ACC112 (cell line): ENCODE data around the gene SDHAF2.

ENCODE experiments used
- H2AFZ ChIP-seq: fragments of 200-600 bp; sonication (generic); one replicate; pipeline ENCODE4 v1.6.0; 2017; ENCODE audit warnings: antibody characterized with exemption, low read length; ENCODE audit not compliant: unreplicated experiment
- H3K27ac ChIP-seq: fragments of 200-600 bp; sonication (generic); 2 replicates; pipeline ENCODE4 v1.5.1; 2014; ENCODE audit warnings: low read depth, mild to moderate bottlenecking, antibody characterized with exemption, low read length, moderate library complexity
- H3K27me3 ChIP-seq: fragments of 200-600 bp; sonication (generic); 2 replicates; pipeline ENCODE4 v1.6.1; 2014; ENCODE audit warnings: mild to moderate bottlenecking, antibody characterized with exemption, low read length, moderate library complexity, mixed read lengths; ENCODE audit not compliant: insufficient read depth
- H3K36me3 ChIP-seq: fragments of 200-600 bp; sonication (generic); 2 replicates; pipeline ENCODE4 v1.6.1; 2016; ENCODE audit warnings: mild to moderate bottlenecking, antibody characterized with exemption, low read length, moderate library complexity, mixed read lengths; ENCODE audit not compliant: insufficient read depth
- H3K4me1 ChIP-seq: fragments of 200-600 bp; sonication (generic); one replicate; pipeline ENCODE4 v1.6.1; 2016; ENCODE audit warnings: low read length, mixed read lengths; ENCODE audit not compliant: insufficient read depth, unreplicated experiment, control insufficient read depth
- H3K4me3 ChIP-seq: fragments of 200-600 bp; sonication (generic); 2 replicates; pipeline ENCODE4 v1.5.1; 2014; ENCODE audit warnings: mild to moderate bottlenecking, low read depth, low read length
- H3K79me2 ChIP-seq: fragments of 200-600 bp; sonication (generic); one replicate; pipeline ENCODE4 v1.6.0; 2016; ENCODE audit warnings: low read length; ENCODE audit not compliant: control insufficient read depth, unreplicated experiment, insufficient read depth

SDHAF2 gene

DNA sequence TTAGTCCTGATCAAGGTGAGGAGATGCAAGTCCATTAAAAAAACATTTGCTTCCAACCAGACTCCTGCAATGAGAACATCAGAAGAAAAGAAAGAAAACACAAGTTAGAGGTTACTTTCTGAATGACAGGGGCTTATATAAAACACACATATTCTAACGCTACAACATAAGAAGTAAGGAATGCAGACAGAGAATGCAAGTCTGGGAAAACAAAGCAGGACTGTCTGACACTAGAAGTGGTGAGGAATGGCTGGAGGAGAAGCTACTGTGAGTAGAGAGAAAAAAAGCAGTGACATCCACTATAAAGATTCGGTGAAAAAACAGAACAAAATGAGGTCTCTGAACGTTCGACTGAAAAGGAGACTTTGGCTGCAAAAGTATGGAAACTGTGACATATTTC lies 25.3 kb upstream of the SDHAF2 start:
- no peaks in the 10 kb centered on the region for H3K79me2 ChIP-seq
- H3K36me3 ChIP-seq: peaks cover 26% of the 10 kb centered on the region
- no peaks in the 10 kb centered on the region for H3K27me3 ChIP-seq
- H3K4me3 ChIP-seq: no peak overlapping the region
- no peak overlapping the region for H2AFZ ChIP-seq
- H3K4me1 ChIP-seq: no peaks in the 10 kb centered on the region
- H3K27ac ChIP-seq: no peak overlapping the region

DNA sequence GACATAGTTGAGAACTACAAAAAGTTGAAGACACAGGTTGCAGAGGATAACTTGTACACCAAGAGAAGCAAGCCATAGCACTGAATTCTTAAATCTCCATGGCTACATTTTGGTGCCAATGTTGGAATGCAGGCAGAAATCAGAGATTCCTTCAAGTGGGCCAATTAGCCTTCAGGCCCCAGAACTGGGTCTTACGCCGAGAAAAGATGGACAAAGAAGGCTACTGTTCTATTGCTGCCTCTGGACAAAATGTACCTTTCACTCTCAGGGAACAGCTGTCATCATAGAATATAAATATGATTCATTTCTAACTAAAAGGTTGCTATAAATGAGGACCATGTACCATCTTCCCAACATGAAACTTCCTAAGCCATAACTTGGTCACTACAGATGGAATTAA lies 23.9 kb upstream of the SDHAF2 start:
- no peaks in the 10 kb centered on the region for H3K4me1 ChIP-seq
- H3K79me2 ChIP-seq: no peaks in the 10 kb centered on the region
- no peak overlapping the region for H3K27ac ChIP-seq
- peaks cover 33% of the 10 kb centered on the region for H3K36me3 ChIP-seq
- H2AFZ ChIP-seq: no peak overlapping the region
- H3K27me3 ChIP-seq: no peaks in the 10 kb centered on the region
- H3K4me3 ChIP-seq: no peak overlapping the region

DNA sequence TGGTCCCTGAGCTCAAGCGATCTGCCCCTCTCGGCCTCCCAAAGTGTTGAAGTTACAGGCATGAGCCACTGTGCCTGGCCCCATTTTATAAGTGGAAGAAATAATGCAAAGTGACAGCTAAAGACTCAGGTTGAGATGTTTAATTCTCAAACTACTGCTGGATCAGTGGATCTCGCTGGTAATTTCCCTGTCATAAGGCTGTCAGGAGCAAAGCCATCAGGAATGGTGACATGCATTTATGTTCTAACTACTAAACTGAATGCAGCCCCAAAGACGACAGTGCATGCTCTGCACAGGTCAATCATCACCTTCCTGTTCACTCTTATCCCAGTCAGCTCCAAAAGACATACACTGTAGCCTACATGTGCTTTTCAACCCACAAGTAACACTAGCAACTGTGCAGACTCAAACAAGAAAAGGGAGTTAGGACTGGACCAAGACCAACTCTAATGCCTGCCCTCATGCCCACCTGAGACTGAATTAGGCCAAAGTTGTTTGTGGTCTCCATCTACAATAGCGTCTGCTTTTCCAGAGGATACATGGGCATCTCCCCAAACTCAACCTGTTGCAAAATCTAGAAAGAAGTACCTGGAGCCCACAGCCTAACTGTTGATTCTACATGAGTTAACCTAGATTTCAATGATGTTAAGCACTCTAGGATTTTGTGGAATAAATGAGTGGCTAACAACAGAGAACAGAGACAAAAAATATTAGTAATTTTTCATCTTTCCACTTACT lies 22.8 kb upstream of the SDHAF2 start:
- no peaks in the 10 kb centered on the region for H3K4me1 ChIP-seq
- H2AFZ ChIP-seq: no peak overlapping the region
- H3K36me3 ChIP-seq: peaks cover 43% of the 10 kb centered on the region
- H3K27me3 ChIP-seq: no peaks in the 10 kb centered on the region
- H3K79me2 ChIP-seq: peaks cover 4% of the 10 kb centered on the region
- H3K4me3 ChIP-seq: no peak overlapping the region
- no peak overlapping the region for H3K27ac ChIP-seq

DNA sequence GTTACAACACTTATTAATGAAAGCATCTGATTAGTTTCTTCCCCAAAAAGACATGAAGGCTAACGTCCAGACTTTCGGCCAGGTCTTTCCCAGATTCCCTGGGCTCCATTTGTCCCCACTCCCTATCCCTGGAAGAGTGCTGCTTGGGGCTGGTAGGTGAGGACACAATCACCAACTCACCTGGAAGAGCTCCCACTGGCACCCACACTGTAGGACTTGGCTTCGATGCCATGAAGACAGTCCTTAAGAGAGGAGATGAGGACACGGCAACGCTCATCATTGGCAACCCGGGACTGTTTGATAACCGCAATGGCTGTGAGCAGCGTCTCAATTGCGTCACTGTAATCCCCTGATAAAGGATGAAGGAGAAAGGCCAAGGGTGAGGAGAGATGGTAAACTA lies 18.3 kb upstream of the SDHAF2 start:
- H3K27me3 ChIP-seq: no peaks in the 10 kb centered on the region
- H3K27ac ChIP-seq: no peak overlapping the region
- H2AFZ ChIP-seq: no peak overlapping the region
- peaks cover 4% of the 10 kb centered on the region for H3K79me2 ChIP-seq
- H3K4me1 ChIP-seq: no peaks in the 10 kb centered on the region
- no peak overlapping the region for H3K4me3 ChIP-seq
- peaks cover 46% of the 10 kb centered on the region for H3K36me3 ChIP-seq

DNA sequence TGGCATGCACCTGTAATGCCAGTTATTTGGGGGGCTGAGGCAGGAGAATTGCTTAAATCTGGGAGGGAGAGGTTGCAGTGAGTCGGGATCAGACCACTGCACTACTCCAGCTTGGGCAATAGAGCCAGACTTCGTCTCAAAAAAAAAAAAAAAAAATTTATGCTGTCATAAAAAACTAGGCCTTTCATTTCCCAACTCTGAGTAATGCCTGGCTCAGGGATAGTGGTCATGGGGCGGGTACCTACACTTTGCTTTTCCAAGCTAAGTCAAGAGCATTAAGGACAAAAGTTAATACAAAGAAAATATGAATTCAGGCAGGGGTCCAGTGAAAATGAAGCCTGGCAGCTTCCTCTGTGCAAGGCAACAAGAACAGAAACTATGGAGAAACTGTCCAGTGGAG lies 16.4 kb upstream of the SDHAF2 start:
- Histone ChIP-seq H3K27me3 (no peaks in the 10 kb centered on the region), H3K36me3 (peaks cover 46% of the 10 kb centered on the region), H3K79me2 (peaks cover 20% of the 10 kb centered on the region), H2AFZ (no peak overlapping the region), H3K4me1 (peaks cover 14% of the 10 kb centered on the region), H3K27ac (peak overlapping the region; percentile 49), H3K4me3 (no peak overlapping the region)

DNA sequence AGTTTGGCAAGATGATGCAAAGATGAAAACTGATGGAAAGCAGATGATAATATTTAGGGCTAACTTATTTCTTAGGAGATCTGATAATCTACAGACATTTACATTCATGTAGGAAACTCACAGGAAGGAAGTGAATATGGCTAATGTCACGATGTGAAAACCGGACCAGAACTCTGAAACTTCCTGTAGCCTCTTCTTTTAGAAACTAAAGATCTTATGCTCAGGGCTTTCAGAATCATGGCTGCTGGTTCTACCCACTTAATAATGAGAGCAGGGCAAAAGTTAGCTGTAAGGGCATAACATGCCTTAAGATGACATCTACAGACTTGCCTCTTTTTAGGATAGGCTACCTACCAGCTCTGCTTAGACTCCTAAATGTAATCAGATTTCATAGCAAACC lies 15.4 kb upstream of the SDHAF2 start:
- Histone ChIP-seq H2AFZ (no peak overlapping the region), H3K36me3 (peaks cover 47% of the 10 kb centered on the region), H3K27ac (no peak overlapping the region; the same call in 1 of the 2 replicates), H3K4me1 (peaks cover 17% of the 10 kb centered on the region), H3K4me3 (no peak overlapping the region), H3K79me2 (peaks cover 26% of the 10 kb centered on the region), H3K27me3 (no peaks in the 10 kb centered on the region)

DNA sequence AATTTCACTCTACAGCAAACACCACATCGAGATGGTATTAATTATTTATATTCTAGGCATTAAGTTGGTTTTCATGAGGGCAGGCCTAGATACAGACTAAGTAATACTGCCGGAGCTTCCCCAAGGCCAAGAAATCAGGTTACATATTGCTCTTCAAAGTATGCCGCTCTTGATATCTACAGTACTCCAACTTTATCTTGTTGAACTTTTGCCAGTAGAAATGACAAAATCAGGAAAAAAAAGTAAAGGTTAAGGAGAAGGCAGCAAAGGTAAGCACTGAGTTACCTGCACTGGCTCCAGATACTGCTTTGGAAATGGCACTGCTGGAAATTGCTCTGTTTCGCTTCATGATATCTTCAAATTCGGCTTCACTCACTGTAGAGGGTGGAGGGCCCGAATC lies 14.5 kb upstream of the SDHAF2 start:
- no peak overlapping the region for H3K27ac ChIP-seq
- no peaks in the 10 kb centered on the region for H3K27me3 ChIP-seq
- peaks cover 17% of the 10 kb centered on the region for H3K4me1 ChIP-seq
- H3K4me3 ChIP-seq: no peak overlapping the region
- H3K36me3 ChIP-seq: peaks cover 51% of the 10 kb centered on the region
- peaks cover 35% of the 10 kb centered on the region for H3K79me2 ChIP-seq
- H2AFZ ChIP-seq: no peak overlapping the region

DNA sequence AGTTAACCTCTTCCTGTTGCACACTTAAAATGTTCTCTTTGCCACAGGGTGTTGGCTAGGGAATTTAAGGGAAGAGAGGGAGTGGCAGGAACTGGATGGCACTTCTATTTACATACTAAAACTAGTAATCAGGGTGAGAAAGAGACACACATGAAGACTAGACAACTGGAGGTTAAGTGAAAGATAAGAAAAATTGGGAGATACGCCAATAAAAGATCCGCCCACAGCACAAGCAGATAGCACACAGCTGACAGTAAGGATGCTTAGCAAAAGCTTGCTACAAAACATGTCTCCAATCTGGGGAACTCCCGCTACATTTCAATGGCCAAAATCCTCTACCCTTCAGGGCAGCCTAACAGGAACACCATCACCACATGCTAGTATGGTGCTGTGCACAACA lies 13.0 kb upstream of the SDHAF2 start:
- Histone ChIP-seq H3K79me2 (peaks cover 42% of the 10 kb centered on the region), H3K27ac (peak overlapping the region; percentile 68), H3K36me3 (peaks cover 38% of the 10 kb centered on the region), H2AFZ (no peak overlapping the region), H3K27me3 (no peaks in the 10 kb centered on the region), H3K4me3 (no peak overlapping the region), H3K4me1 (peaks cover 17% of the 10 kb centered on the region)

DNA sequence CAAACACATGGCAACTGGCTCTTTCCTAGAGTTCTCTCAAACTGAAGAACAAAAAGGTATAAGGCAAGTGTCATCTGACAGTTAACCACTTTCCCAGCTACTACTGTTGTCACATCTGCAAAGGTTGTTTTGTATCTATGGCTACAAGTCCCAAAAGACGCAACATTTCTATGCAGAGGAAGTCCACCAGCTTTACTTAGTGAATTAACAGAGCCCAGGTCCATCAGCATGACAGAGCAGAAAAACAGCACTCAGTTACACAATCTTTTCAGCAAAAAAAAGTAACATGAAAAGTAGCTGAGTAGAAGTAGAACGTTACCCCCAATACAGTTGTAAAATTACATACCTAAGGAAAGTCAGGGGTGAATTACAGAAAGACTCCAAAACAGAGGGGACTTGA lies 12.3 kb upstream of the SDHAF2 start:
- H3K27ac ChIP-seq: peak overlapping the region; percentile 68
- peaks cover 17% of the 10 kb centered on the region for H3K4me1 ChIP-seq
- no peak overlapping the region for H2AFZ ChIP-seq
- H3K79me2 ChIP-seq: peaks cover 48% of the 10 kb centered on the region
- no peaks in the 10 kb centered on the region for H3K27me3 ChIP-seq
- H3K36me3 ChIP-seq: peaks cover 42% of the 10 kb centered on the region
- H3K4me3 ChIP-seq: no peak overlapping the region

DNA sequence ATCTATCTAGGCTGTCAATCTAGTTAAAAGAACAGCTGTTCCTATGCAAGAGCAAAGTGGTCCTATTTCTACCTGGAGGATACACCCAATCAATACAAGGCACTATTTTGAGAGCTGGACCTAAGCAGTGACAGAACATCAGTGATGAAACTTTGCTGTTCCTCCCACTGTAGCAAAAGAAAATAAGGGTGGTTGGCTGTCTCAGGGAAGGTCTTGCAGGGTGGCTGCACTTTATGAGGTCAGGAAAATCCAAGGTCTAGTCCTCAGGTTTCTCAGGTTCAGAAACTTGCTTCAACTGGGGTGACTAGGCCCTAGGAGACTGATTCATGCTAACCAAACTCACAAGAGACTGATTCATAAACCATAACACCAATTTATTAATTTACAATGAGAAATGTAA lies 11.8 kb upstream of the SDHAF2 start:
- Histone ChIP-seq H2AFZ (no peak overlapping the region), H3K79me2 (peaks cover 50% of the 10 kb centered on the region), H3K27me3 (no peaks in the 10 kb centered on the region), H3K4me3 (no peak overlapping the region), H3K27ac (peak overlapping the region; percentile 68), H3K36me3 (peaks cover 42% of the 10 kb centered on the region), H3K4me1 (peaks cover 17% of the 10 kb centered on the region)

DNA sequence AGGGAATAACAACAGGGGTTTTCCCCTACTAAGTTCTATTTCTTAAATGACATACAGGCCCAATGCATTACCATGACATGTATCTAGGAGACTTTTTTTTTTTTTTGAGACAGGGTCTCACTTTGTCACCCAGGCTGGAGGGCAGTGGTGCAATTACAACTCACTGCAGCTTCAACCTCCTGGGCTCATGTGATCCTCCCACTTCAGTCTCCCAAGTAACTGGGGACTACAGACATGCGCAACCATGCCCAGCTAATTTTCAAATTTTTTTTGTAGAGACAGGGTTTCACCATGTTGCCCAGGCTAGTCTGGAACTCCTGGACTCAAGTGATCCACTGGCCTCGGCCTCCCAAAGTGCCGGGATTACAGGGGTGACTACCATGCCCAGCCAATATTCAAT lies 7.7 kb upstream of the SDHAF2 start:
- H3K4me3 ChIP-seq: no peak overlapping the region
- no peak overlapping the region for H3K27ac ChIP-seq
- peaks cover 13% of the 10 kb centered on the region for H3K4me1 ChIP-seq
- H3K36me3 ChIP-seq: peaks cover 46% of the 10 kb centered on the region
- no peak overlapping the region for H2AFZ ChIP-seq
- H3K27me3 ChIP-seq: no peaks in the 10 kb centered on the region
- peaks cover 79% of the 10 kb centered on the region for H3K79me2 ChIP-seq
